GM21360 (cell line): Measurements from ENCODE around the gene LYPD6.

Source experiments
- ATAC-seq: cut with Tn5 transposase; IDR thresholded peaks from one replicate; pipeline ENCODE4 v1.9.1; 2021; ENCODE audit warnings: mild to moderate bottlenecking, moderate library complexity; ENCODE audit not compliant: unreplicated experiment

LYPD6 gene

GRCh38 chr2:149346272-149346671 is 15.9 kb downstream of the LYPD6 start:
- ATAC-seq, result no peak

GRCh38 chr2:149348291-149348690 is 17.9 kb downstream of the LYPD6 start:
- ATAC-seq, result no peak

- ATAC-seq, result no peak
Measured at GRCh38 chr2:149353421-149353820, 23.0 kb downstream of the LYPD6 start.

- no peak for ATAC-seq
Measured at GRCh38 chr2:149355716-149356422, 25.5 kb downstream of the LYPD6 start.

- no peak for ATAC-seq
Measured at GRCh38 chr2:149357058-149357457, 26.7 kb downstream of the LYPD6 start.

GRCh38 chr2:149360106-149360505 is 29.7 kb downstream of the LYPD6 start:
- ATAC-seq, result no peak

- ATAC-seq, result no peak
Measured at GRCh38 chr2:149363958-149364357, 33.6 kb downstream of the LYPD6 start.

GRCh38 chr2:149364839-149365238 is 34.5 kb downstream of the LYPD6 start:
- no peak for ATAC-seq

- ATAC-seq, result no peak
Measured at GRCh38 chr2:149365931-149366583, 35.7 kb downstream of the LYPD6 start.

- no peak for ATAC-seq
Measured at GRCh38 chr2:149370061-149370775, 39.8 kb downstream of the LYPD6 start.

- no peak for ATAC-seq
Measured at GRCh38 chr2:149371476-149371875, 41.1 kb downstream of the LYPD6 start.

GRCh38 chr2:149375801-149376361 is 45.5 kb downstream of the LYPD6 start:
- no peak for ATAC-seq

- no peak for ATAC-seq
Measured at GRCh38 chr2:149380205-149380604, 49.8 kb downstream of the LYPD6 start.

- ATAC-seq, result no peak
Measured at GRCh38 chr2:149383340-149383739, 53.0 kb downstream of the LYPD6 start.

- ATAC-seq, result no peak
Measured at GRCh38 chr2:149385350-149385749, 55.0 kb downstream of the LYPD6 start.

- ATAC-seq, result no peak
Measured at GRCh38 chr2:149387411-149387810, 57.0 kb downstream of the LYPD6 start.

- ATAC-seq, result no peak
Measured at GRCh38 chr2:149388120-149388816, 57.9 kb downstream of the LYPD6 start.

- ATAC-seq, result no peak
Measured at GRCh38 chr2:149389506-149390167, 59.2 kb downstream of the LYPD6 start.

- ATAC-seq, result no peak
Measured at GRCh38 chr2:149393614-149394013, 63.2 kb downstream of the LYPD6 start.

GRCh38 chr2:149394864-149395263 is 64.5 kb downstream of the LYPD6 start:
- no peak for ATAC-seq
